AG08396 (cell line): ENCODE results near the gene PDCL3.

Source experiments
- DNase-seq: peaks from one replicate; pipeline ENCODE4 v3.0.0; 2012; ENCODE audit warnings: low spot score, mixed read lengths

Gene PDCL3

GRCh38 chr2:100612388-100613000 lies 49.7 kb downstream of the PDCL3 start:
- no peak for DNase-seq

GRCh38 chr2:100613719-100614118 lies 50.9 kb downstream of the PDCL3 start:
- DNase-seq: no peak

GRCh38 chr2:100614455-100615000 lies 51.7 kb downstream of the PDCL3 start:
- no peak for DNase-seq

GRCh38 chr2:100615471-100615870 lies 52.7 kb downstream of the PDCL3 start:
- no peak for DNase-seq

GRCh38 chr2:100615886-100616285 lies 53.1 kb downstream of the PDCL3 start:
- DNase-seq: no peak

- no peak for DNase-seq
Observed at GRCh38 chr2:100616841-100617390, 54.1 kb downstream of the PDCL3 start.

DNA sequence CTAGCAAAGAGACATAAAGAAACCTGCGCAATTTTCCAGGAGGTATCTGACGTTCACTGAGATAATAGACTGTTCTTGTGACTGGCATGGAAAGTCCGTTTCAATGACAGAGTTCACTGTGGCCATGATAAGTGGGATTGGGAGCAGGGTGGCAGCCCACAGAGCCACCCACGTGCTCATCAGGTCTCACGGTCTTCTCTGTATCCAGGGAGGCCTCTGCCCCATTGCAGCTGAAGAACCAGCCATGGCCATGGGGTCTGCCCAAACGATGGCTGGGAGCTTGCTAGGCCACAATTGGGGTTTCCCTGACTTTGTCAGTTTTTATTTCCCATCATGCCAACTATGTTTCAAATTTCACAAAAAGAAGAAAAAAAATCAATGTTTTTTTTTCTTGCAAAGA lies 57.2 kb downstream of the PDCL3 start:
- no peak for DNase-seq

- DNase-seq: no peak
Observed at GRCh38 chr2:100620481-100620880, 57.7 kb downstream of the PDCL3 start.

GRCh38 chr2:100621371-100621951 lies 58.7 kb downstream of the PDCL3 start:
- DNase-seq: no peak

- DNase-seq: no peak
Observed at GRCh38 chr2:100623033-100623715, 60.4 kb downstream of the PDCL3 start.

DNA sequence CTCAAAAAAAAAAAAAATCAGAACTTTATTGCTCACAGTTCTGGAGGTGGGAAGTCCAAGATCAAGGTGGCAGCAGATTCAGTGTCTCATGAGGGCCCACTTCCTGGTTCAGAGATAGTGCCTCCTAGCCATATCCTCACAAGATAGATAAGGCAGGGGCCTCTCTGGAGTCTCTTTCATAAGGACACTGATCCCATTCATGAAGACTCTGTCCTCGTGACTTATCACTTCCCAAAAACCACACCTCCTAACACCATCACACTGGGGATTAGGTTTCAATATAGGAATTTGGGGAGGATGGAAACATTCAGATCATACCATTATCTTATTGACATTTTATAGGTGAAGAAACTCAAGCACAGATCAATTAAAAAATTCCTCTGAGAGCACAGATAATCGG lies 61.1 kb downstream of the PDCL3 start:
- DNase-seq: no peak

- no peak for DNase-seq
Observed at GRCh38 chr2:100624536-100624935, 61.7 kb downstream of the PDCL3 start.

DNA sequence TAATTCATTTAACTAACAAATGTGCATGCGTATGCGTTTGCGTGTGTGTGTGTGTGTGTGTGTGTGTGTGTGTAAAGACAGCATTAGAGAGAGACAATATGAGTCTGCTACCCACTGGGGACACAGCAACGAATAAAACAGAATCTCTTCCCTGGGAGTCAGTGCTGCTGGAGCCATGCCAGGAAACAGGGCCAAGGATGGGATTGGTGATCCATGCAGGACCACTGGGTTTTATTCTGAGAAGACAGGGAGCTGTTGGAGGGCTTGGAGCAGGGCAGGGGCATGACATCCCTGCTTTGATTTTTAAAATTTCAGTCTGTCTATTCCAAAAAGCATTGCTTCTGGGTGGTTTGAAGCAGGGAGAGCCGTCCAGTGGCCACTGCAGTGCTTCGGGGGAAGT lies 62.9 kb downstream of the PDCL3 start:
- DNase-seq: no peak
